GM21528 (cell line): ENCODE data around the gene TFF2.

Experiments used
- ATAC-seq: cut with Tn5 transposase; IDR thresholded peaks from one replicate; pipeline ENCODE4 v1.9.1; 2021; ENCODE audit warnings: mild to moderate bottlenecking, moderate library complexity; ENCODE audit not compliant: unreplicated experiment, low FRiP score

The TFF2 gene, protein sequence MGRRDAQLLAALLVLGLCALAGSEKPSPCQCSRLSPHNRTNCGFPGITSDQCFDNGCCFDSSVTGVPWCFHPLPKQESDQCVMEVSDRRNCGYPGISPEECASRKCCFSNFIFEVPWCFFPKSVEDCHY

DNA sequence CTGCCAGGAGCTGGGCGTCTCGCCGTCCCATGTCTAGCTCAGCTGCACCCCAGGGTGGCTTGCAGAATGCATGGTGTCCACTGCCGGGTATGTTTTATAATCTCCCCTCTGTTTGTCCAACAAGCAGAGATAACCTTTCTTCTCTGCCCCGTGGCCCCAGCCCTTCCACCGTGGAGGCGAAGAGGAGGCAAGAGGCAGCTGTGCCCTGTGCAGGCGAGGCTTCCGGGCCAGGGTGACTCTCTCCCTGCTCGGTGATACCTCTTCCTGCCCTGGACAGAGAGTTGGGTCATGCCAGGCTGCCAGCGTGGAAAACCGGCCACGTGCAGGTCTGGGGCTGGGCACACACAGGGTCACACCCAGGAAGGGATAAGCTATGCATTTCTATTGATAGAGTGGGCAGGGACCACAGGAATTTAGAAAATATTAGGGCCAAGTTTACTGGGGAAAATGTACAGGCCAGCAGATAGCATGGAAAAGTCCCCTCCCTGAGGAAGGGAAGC, at the start of gene TFF2:
Gene TFF2, minus strand, starts transcription at position 68 of the 500 bp plus-strand sequence. Its CDS starts 37 bp downstream, at position 31.
- ATAC-seq: no peak

- no peak for ATAC-seq
Measured at GRCh38 chr21:42400525-42400924, 49.7 kb upstream of the TFF2 start.

DNA sequence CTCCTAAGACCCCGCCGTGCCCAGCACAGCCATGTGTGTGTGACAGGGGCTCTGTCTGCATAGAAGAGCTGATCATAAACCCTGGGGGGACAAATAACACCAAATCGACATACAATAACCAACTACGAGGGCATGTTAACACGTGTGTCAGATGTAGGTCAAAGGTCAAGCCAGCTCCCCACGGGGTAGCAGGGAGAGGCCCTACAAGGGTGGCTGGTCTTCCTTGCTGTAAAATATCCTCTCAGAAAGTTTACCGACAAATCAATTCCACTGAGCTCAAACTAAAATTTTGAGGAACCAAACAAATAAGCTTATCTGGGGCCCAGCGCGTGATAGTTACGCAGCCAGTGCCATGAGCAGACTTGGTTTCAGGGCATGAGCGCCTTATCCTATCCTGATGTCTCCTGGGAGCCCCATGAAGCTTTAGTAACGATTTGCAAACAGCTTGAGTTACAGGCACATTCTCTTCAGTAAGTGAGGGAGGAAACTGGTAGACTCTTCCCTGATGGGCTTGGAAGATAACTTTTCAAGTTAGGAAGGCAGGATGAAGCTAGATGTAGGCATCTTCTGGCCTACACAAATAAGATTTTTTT, 47.7 kb upstream of the TFF2 start:
- ATAC-seq: no peak

DNA sequence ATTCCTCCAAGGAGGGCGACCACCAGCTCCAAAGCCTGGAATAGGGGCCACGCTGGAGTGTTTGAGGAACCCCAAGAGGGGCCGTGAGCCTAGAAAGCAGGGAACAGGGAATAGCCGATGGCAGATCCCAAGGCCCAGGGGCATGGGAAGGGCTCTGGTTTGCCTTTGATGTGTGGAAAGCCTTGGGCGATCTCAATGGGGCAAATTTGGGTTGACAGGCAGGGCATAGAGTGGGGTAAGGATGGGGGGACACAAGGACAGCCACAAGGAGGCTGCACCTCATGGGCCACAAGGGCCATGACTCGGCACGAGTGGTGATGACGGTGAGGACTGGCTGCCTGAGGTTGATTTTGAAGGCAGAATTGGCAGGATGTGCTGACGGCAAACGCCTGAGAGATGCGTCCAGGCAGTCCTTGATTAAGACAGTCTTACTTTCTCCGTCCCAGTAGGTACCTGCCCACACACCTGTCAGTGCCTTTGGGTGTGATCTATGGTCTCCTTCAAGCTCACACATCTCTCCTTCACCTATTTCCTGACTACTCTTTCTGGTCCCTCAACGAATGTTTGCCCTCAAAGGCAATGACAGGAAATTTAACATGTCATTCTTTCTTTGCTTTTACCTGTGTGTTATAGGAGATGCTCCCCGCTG, 47.1 kb upstream of the TFF2 start:
- no peak for ATAC-seq

GRCh38 chr21:42396799-42397745, 46.3 kb upstream of the TFF2 start:
- no peak for ATAC-seq

DNA sequence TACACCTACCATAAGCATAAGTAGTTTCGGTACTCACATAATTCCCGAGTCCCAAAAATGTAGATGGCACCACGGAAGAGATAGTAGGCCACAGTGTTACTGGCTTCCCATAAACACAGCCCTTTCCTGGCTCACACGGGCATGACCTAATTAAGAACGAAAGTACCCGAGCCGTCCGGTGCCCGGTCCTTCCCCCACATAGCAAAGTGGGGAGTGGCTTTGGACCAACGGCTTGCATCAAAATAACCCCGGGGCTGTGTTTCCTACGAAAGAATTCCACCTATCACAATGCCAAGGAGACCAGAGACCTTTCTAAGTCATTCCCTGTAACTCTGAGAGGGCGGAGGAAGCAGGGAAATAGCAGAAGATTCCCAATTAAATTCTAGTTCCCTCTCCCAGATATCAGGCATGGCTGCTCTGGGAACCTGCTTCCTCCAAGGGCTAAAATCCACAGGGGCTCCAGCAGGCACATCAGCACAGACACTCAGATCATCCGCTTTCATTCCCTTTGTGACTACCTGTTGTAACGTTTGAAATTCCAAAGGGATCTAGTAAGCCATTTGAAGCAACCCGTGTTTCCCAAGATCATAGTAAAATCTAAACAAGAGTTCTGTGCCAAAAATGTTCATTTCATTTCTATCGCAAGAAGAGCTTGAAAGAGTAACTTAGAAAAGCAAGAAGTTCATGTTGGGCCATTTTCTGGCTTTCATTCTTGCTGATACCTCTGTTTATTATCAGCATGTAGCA, 45.3 kb upstream of the TFF2 start, which contains the start of gene TMPRSS3:
Gene TMPRSS3, minus strand, starts transcription at position 148 of the 747 bp plus-strand sequence. CDS start 635 bp downstream, outside the sequence.
- no peak for ATAC-seq

DNA sequence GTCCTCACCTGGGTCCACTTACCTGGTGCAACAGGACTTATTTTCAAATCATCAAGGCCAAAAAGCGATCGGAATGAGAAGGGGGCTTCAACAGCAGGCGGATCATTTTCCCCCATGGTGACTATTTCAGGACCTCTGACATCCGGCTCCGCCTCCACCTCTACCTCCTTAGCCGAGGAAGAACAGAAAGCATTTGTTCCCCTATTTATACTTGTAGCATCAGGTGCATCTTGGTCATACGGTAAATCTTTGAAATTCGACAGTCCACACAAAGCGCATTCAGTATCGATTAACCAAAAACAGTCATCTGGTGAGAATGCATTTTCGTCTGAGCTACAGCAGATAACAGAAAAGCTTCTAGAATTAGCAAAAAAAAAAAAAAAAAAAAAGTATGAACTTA, 44.5 kb upstream of the TFF2 start:
- ATAC-seq: no peak

GRCh38 chr21:42393443-42393950, 42.7 kb upstream of the TFF2 start:
- no peak for ATAC-seq

GRCh38 chr21:42392731-42393442, 42.1 kb upstream of the TFF2 start:
- no peak for ATAC-seq

DNA sequence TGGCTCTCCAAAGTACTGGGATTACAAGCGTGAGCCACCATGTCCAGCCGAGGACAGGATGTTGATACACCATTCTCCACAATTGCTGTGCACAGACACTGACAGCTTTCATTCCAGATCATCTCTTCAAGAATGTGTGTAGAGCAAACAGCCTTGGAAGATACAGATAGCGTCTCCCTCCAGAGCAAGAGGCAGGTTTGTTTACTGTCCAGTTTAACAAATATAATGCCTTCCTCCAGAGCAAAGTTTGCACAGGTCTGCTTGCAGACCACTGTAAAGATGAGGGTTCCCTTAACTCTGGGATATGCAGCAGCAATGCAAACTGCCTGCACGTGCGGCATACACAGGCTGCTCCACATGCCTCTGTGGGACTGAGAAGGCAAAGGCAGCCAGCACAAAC, 40.5 kb upstream of the TFF2 start:
- no peak for ATAC-seq

- ATAC-seq: no peak
Measured at GRCh38 chr21:42390696-42391095, 39.9 kb upstream of the TFF2 start.

GRCh38 chr21:42390193-42390592, 39.4 kb upstream of the TFF2 start:
- ATAC-seq: no peak

DNA sequence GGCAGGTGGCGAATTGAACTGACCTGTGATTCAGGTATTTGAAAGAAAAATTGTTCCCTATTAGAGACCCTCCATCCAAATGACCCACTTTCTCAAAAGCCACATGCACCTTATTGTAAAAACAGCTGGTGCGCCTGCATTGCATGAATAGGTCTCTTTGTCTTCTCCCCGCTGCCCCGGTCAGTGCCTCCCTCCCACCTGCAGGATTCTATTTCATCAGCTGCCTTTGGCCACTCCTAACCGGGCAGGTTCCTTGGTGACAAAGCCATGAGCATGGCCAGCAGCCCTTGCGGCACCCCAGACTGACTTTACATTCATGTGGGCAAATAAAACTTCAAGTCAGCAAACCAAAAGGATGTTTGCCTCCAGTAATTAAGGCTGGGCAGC, 38.6 kb upstream of the TFF2 start:
- no peak for ATAC-seq

- ATAC-seq: no peak
Measured at GRCh38 chr21:42388740-42389448, 38.1 kb upstream of the TFF2 start.

DNA sequence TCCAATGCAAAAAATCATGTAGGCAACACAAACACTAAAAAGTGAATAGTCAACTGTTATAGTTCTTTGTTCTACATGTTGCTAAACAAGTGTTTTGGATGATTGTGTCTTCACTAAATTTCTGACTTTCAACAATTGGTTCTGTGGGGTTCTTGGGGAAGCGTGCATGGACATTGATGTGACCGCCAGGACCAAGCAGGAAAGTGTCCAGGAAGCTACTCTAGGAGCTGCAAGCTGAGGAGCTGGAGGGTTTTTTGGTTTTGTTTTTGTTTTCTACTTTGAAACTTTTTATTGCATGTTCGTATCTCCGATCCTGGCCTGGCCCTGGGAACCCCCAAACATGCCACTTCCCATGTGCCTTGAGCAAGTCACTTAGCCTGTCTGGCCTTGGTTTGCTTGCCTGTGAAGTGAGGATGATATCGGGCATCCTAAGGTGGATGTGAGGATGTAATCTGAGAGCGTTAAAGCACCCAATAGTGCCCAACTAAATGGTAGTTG, 37.1 kb upstream of the TFF2 start:
- ATAC-seq: no peak

GRCh38 chr21:42387164-42387563, 36.4 kb upstream of the TFF2 start:
- no peak for ATAC-seq

- ATAC-seq: no peak
Measured at GRCh38 chr21:42386034-42386591, 35.3 kb upstream of the TFF2 start.

DNA sequence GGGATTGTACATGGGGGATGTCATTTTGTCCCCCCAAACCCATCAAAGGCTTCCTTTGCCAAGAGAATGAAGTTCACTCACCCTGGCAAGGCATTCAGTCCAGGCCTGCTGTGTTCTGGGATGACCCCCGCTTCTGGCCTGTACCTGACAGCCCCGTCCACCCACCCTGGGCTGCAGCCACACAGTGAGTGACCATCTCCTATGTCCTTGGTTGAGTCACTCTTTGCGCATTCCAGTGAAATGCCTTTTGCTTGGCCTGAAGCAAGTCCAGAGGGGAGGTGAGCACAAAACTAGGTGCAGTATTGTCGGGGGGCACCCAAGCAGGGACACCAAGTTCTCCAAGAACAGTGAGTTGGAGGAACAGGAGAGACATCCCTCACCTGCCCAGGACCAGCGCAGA, 34.8 kb upstream of the TFF2 start:
- no peak for ATAC-seq
